MM.1S (cell line): ENCODE results near the gene GNAT1.

Source experiments
- CTCF ChIP-seq: fragments of 300-600 bp; sonication (generic); IDR thresholded peaks from 2 replicates; pipeline ENCODE4 v1.5.1; 2016; ENCODE audit warnings: antibody characterized with exemption, low read length, mixed read lengths
- EZH2 ChIP-seq: fragments of 300-600 bp; sonication (generic); optimal IDR thresholded peaks from 2 replicates; pipeline ENCODE3; 2017; ENCODE audit warnings: low read depth, mild to moderate bottlenecking, antibody characterized with exemption, low read length, mixed read lengths
- EZH2phosphoT487 ChIP-seq: fragments of 300-600 bp; sonication (generic); IDR thresholded peaks from 2 replicates; pipeline ENCODE4 v1.6.1; 2018; ENCODE audit warnings: antibody characterized with exemption, low read length

DNA sequence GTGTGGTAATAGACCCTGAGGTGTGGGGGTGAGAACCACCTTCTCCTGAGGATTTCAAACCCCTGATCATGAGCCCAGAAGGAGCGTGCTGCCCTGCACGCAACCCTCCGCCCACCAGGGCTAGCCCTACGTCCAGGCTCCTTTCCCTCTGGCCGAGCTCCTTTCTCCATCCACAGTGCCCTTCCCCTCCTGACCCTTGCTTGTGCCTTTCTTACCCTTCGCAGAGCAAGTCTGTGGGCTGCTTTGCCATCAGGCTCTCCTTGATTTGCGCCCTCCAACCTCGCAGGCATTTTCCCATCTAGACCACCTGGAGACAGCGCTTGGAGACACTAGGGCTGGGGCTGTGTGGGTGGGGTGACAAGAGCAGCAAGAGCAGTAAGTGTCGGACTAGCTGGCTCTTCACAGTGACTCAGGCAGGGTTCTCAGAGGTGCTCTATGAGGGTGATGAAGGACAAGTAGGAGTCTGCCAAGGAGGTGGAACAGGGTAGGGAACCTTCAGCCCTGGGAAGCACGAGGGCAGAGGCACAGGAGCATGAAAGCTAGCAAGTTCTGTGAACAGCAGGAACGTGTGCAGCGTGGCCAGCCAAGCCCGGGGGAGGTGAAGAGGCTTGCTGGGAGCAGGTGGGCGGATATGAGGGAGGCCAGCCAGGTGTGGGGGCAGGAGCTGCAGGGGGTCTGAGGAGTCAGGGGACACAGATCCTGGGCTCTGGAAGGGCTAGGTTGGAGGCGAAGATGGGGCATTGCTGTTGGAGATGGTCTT, 11.1 kb downstream of the GNAT1 start:
- no peak for TF ChIP-seq EZH2
- no peak for TF ChIP-seq CTCF
- no peak for TF ChIP-seq EZH2phosphoT487
